GM12891 (cell line): ENCODE results near the gene KIAA1755.

Experiments used
- POLR2A ChIP-seq: IDR thresholded peaks from 2 replicates; pipeline ENCODE4 v1.6.1; 2011; ENCODE audit warnings: low read depth, low read length, control low read depth
- POLR2AphosphoS5 ChIP-seq: IDR thresholded peaks from 2 replicates; pipeline ENCODE4 v1.6.1; 2011; ENCODE audit warnings: low read depth, low read length, control low read depth
- SPI1 ChIP-seq: IDR thresholded peaks from 2 replicates; pipeline ENCODE4 v1.6.1; 2011; ENCODE audit warnings: low read depth, low read length, control low read depth
- TAF1 ChIP-seq: IDR thresholded peaks from 2 replicates; pipeline ENCODE4 v1.6.1; 2011; ENCODE audit warnings: low read depth, low read length, control low read depth

DNA sequence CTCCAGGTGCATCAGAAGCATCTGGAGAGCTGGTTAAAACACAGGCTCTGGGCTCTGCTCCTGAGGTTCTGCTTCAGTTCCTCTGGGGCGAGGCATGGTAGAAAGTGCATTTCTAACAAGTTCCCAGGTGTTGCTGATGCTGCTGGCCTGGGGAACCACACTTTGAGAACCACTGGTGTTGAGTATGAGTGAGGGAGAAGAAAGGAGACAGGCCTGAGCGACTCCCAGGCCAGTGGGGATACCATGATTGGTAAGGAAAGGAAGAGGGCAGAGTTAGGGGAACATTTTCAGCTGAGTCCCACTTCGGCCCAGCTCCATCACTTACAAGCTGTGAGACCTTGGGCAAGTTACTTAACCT lies 36.8 kb downstream of the KIAA1755 start:
- TF ChIP-seq POLR2A (no peak), TAF1 (no peak), SPI1 (no peak), POLR2AphosphoS5 (no peak)
